GM21717 (cell line): ENCODE data around the gene TAAR9.
A peak's percentile ranks its signal among the peaks of the same experiment; 100 is the strongest.

Experiments
- ATAC-seq: cut with Tn5 transposase; IDR thresholded peaks from one replicate; pipeline ENCODE4 v1.9.1; 2021; ENCODE audit warnings: mild to moderate bottlenecking, moderate library complexity; ENCODE audit not compliant: unreplicated experiment

TAAR9 gene

GRCh38 chr6:132537977-132538376, at the start of gene TAAR9:
Gene TAAR9, plus strand, starts transcription at chr6:132538277. Its CDS starts 13 bp downstream, at chr6:132538290.
- ATAC-seq = no peak

GRCh38 chr6:132489376-132489775, 48.7 kb upstream of the TAAR9 start:
- ATAC-seq = no peak

- ATAC-seq = peak; percentile 48
Measured at GRCh38 chr6:132490024-132490423, 48.1 kb upstream of the TAAR9 start.

- peak; percentile 55 for ATAC-seq
Measured at GRCh38 chr6:132490478-132491204, 47.4 kb upstream of the TAAR9 start.

- ATAC-seq = no peak
Measured at GRCh38 chr6:132491303-132491702, 46.8 kb upstream of the TAAR9 start.

- ATAC-seq = no peak
Measured at GRCh38 chr6:132491881-132492280, 46.2 kb upstream of the TAAR9 start.

- ATAC-seq = no peak
Measured at GRCh38 chr6:132494954-132495353, 43.1 kb upstream of the TAAR9 start.

GRCh38 chr6:132495604-132496079, 42.4 kb upstream of the TAAR9 start:
- peak; percentile 44 for ATAC-seq

GRCh38 chr6:132496519-132497180, 41.4 kb upstream of the TAAR9 start:
- no peak for ATAC-seq

- ATAC-seq = peak; percentile 63
Measured at GRCh38 chr6:132498638-132499037, 39.4 kb upstream of the TAAR9 start.

GRCh38 chr6:132499757-132500156, 38.3 kb upstream of the TAAR9 start:
- ATAC-seq = no peak

GRCh38 chr6:132504757-132505156, 33.3 kb upstream of the TAAR9 start:
- ATAC-seq = no peak

GRCh38 chr6:132505158-132505557, 32.9 kb upstream of the TAAR9 start:
- ATAC-seq = no peak

GRCh38 chr6:132506461-132506860, 31.6 kb upstream of the TAAR9 start:
- no peak for ATAC-seq

GRCh38 chr6:132506869-132507808, 30.9 kb upstream of the TAAR9 start:
- ATAC-seq = no peak

- ATAC-seq = no peak
Measured at GRCh38 chr6:132511210-132511830, 26.8 kb upstream of the TAAR9 start.

GRCh38 chr6:132511831-132512220, 26.3 kb upstream of the TAAR9 start:
- no peak for ATAC-seq

- no peak for ATAC-seq
Measured at GRCh38 chr6:132512342-132512637, 25.8 kb upstream of the TAAR9 start.

- ATAC-seq = peak; percentile 92
Measured at GRCh38 chr6:132512638-132513632, 25.1 kb upstream of the TAAR9 start, which contains the start of gene STX7. Gene STX7, minus strand, starts transcription at chr6:132513116. Its CDS starts 9,586 bp downstream, at chr6:132503530.
